Activated CD4-positive, alpha-beta T cell treated with anti-CD3 and anti-CD28 coated beads for 24 hours (primary cell): ENCODE data around the gene C1orf74.

ENCODE experiments used
- DNase-seq, 2 donors: peaks; one replicate each; pipeline ENCODE4 v3.0.0-alpha.2; 2020; ENCODE audit warnings: low read depth in 2 of 2

C1orf74 gene

GRCh38 chr1:209770636-209771415 lies 13.5 kb downstream of the C1orf74 start:
- DNase-seq: no peak

GRCh38 chr1:209769971-209770370 lies 14.4 kb downstream of the C1orf74 start:
- no peak for DNase-seq

GRCh38 chr1:209769171-209769904 lies 15.0 kb downstream of the C1orf74 start:
- DNase-seq: peak; percentile 60 to 61

GRCh38 chr1:209768354-209768774 lies 16.0 kb downstream of the C1orf74 start:
- peak; percentile 69 to 71 for DNase-seq

- DNase-seq: no peak
These were observed 16.7 kb downstream of the C1orf74 start for GRCh38 chr1:209767706-209768105.

GRCh38 chr1:209767096-209767495 lies 17.3 kb downstream of the C1orf74 start:
- no peak for DNase-seq

GRCh38 chr1:209766051-209766450 lies 18.3 kb downstream of the C1orf74 start:
- no peak for DNase-seq

GRCh38 chr1:209761011-209761635 lies 23.2 kb downstream of the C1orf74 start:
- no peak for DNase-seq

- DNase-seq: no peak
These were observed 24.5 kb downstream of the C1orf74 start for GRCh38 chr1:209759829-209760359.

GRCh38 chr1:209758400-209758799 lies 26.0 kb downstream of the C1orf74 start:
- DNase-seq: no peak

GRCh38 chr1:209756615-209757445 lies 27.5 kb downstream of the C1orf74 start:
- DNase-seq: no peak

GRCh38 chr1:209755926-209756614 lies 28.3 kb downstream of the C1orf74 start, which contains the start of gene TRAF3IP3:
Gene TRAF3IP3, plus strand, starts transcription at chr1:209756053. Its CDS starts 3,987 bp downstream, at chr1:209760040.
- peak; percentile 58 to 74 for DNase-seq

GRCh38 chr1:209755256-209755655 lies 29.1 kb downstream of the C1orf74 start:
- DNase-seq: no peak

GRCh38 chr1:209752890-209753289 lies 31.5 kb downstream of the C1orf74 start:
- DNase-seq: no peak

GRCh38 chr1:209751627-209752231 lies 32.6 kb downstream of the C1orf74 start:
- no peak for DNase-seq

- DNase-seq: no peak
These were observed 34.6 kb downstream of the C1orf74 start for GRCh38 chr1:209749670-209750323.

GRCh38 chr1:209749205-209749604 lies 35.2 kb downstream of the C1orf74 start:
- DNase-seq: no peak

GRCh38 chr1:209748620-209749019 lies 35.7 kb downstream of the C1orf74 start:
- DNase-seq: no peak

GRCh38 chr1:209747580-209748262 lies 36.6 kb downstream of the C1orf74 start:
- DNase-seq: peak; percentile 79 to 87
